ENCODE measurements around the gene EPB41L2.

GRCh38 chr6:130814506-130814905, 248.5 kb downstream of the EPB41L2 start:
- TF ChIP-seq CTCF (IDR thresholded peaks at IDR 0.05) (no peak), POLR2A (IDR thresholded peaks at IDR 0.05) (no peak), POLR2AphosphoS5 (IDR thresholded peaks at IDR 0.05) (no peak), EP300 (IDR thresholded peaks at IDR 0.05; ENCODE audit: low read depth) (no peak)
